GM21423 (cell line): Measurements from ENCODE around the gene ACE.
A peak's percentile ranks its signal among the peaks of the same experiment; 100 is the strongest.

Source experiments
- ATAC-seq: cut with Tn5 transposase; IDR thresholded peaks from one replicate; pipeline ENCODE4 v1.9.1; 2021; ENCODE audit warnings: mild to moderate bottlenecking, moderate library complexity; ENCODE audit not compliant: unreplicated experiment

Gene ACE

DNA sequence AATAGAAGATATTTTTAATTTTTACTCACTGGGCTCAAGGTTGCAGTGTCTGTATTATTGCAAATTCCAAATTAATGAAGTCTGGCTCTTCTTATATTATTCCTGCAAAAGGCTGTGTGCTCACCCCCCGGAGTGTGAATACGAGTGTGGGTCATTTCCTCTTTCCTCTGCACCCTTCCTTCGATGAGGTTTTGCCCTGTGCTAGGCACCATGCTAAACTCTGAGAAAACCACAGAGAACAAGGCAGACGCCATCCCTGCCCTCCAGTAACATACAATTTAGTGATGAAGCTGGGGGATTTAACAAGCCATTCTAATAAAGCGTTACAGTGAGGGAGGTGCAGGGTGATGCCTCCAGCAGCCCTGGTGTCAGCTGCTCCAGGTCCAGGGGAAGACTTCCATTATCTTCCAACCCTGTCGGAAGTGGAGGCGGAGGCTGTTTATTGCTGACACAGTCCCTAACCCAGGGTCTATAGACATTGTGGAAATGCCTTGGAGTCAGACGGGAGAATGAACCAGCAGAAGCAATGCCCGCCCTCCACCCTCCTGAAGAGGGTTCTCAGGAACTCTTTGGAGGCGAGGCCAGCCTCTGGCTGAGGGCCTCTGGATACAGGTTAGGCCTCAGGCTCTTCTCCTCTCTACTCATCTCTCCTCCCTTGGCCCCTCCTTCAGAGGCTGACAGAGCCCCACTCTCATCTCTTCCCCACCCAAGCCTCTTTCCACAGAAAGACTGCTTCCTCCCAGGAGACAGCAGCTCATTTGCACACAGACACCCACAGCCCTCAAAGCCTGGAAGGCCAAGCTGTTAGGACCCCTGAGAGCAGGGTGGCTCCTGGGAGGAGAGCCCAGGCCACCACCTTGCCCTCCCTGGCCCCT is 2.0 kb upstream of the ACE start:
- ATAC-seq, result no peak

GRCh38 chr17:63475491-63476412 is 1.1 kb upstream of the ACE start:
- ATAC-seq, result no peak

DNA sequence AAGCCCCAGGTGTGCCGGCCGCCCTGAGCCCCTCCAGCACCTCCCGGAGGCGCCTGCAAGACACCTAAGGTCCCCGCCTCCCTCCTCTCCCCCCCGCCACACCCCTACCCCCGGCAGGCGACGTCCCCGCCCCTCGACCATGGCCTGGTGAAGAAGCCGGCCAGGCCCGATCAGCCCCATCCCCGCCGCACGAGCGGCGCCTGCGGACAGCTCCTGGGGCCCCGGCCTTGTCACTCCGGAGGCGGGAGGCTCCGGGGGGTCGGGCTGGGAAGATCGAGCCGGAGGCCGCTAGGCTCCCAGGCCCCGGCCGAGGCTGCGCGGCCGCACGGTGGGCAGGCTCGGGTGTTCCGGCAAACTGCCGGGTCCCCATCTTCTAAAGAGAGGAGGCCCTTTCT is 405 bp upstream of the ACE start:
- ATAC-seq, result no peak

- ATAC-seq, result no peak
These were observed 899 bp downstream of the ACE start for GRCh38 chr17:63477480-63478440.

DNA sequence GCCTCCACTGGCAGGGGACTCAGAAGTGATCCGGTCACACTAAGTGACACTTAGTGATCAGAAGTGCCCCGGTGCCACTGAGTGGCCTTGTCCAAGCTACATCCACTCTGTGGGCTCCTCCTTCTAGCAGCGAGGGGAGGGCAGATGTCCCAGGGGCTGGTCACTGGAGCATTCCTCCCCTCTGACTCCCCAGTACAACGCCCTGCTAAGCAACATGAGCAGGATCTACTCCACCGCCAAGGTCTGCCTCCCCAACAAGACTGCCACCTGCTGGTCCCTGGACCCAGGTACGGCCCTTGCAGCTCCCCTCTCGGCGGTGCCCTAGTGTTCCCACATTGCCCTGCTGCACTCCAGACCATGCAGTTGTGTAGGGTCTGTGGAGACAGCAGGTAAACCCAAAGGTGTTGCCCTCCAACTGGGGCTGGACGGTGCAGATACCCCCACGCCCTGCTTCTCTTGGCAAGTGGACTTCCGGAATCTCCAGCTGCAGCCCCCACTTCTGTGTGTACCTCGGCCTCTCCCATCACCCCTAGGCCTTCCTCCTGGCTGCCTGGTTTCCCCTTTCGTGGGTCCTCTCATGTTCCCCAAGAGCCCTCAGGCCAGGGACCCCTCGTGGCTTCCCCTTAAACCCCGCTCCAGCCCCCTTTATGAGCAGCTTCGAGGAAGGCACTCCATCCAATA is 2.1 kb downstream of the ACE start:
- peak; percentile 64 for ATAC-seq

GRCh38 chr17:63479495-63480184 is 2.8 kb downstream of the ACE start:
- ATAC-seq, result no peak

GRCh38 chr17:63480192-63480784 is 3.4 kb downstream of the ACE start:
- ATAC-seq, result no peak

DNA sequence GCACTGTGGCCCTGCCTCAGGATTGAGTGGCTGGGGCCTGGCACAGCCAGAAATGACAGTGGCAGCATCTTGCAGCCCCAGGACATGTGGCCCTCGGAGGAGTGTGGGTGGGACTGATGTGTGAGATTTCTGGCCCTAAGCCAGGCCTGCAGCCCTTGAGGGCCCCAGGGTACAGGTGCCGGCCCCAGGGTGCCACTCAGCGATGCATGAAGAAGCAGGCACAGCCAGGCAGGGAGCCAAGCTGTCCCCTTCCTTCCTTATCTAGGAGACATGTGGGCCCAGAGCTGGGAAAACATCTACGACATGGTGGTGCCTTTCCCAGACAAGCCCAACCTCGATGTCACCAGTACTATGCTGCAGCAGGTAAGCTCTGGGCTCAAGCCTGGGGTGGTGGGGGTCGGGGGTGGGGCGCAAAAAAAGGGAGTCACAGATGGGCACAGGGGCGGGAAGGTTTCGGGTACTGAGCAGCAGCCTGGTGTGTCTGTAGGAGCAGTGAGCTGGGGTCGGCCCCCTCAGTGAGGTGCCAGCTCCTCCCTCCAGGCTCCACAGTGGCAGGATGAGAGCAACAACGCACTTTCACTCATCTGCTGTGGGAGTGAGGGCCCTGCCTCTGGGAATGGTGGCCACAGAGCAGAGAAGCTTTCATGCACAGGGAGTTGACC is 4.1 kb downstream of the ACE start:
- no peak for ATAC-seq

- ATAC-seq, result no peak
These were observed 4.6 kb downstream of the ACE start for GRCh38 chr17:63481488-63481870.

- ATAC-seq, result no peak
These were observed 5.6 kb downstream of the ACE start for GRCh38 chr17:63482509-63482908.

DNA sequence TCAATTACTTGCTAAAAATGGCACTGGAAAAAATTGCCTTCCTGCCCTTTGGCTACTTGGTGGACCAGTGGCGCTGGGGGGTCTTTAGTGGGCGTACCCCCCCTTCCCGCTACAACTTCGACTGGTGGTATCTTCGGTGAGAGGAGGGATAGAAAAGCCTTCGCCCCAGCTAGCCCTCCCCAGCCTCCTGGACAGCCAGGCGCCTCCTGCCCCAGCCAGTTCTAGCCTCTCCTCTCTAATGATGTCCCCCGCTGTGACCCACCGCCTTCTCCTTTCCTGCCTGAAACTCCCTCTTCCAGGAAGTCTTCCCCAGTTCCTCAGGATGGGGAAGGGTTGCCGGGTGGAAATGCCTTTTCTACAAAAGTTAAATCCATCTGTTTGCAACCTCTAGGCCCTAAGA is 6.2 kb downstream of the ACE start:
- ATAC-seq, result no peak

- ATAC-seq, result no peak
These were observed 7.1 kb downstream of the ACE start for GRCh38 chr17:63483655-63484575.

DNA sequence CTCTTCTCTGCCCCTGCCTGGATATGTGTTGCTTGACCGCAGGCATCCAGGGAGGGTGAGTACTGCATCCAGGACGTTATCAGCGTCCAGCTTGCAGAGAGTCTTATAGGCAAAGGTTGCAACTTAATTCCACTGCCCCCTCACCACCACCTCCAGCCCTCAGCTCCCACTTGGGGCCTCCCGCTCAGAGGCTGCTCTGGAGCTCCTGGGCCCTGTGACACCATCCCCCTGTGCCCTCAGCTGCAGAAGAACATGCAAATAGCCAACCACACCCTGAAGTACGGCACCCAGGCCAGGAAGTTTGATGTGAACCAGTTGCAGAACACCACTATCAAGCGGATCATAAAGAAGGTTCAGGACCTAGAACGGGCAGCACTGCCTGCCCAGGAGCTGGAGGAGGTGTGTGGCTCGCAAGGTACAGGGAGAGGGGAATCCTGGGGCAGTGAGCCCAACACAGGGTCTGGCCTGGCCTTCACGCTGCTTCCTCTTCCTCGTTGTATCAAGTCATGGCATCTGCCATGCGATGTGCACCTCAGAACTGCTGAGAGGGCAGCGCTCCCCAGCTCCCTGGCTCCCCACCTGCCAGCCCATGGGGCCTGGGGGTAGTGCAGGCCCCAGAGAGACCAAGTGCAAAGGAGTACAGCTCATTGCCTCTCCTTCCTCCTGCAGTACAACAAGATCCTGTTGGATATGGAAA is 9.6 kb downstream of the ACE start:
- ATAC-seq, result no peak

- no peak for ATAC-seq
These were observed 10.1 kb downstream of the ACE start for GRCh38 chr17:63487014-63487339.

- ATAC-seq, result no peak
These were observed 12.0 kb downstream of the ACE start for GRCh38 chr17:63488851-63489250.

GRCh38 chr17:63489291-63489690 is 12.4 kb downstream of the ACE start:
- ATAC-seq, result no peak

DNA sequence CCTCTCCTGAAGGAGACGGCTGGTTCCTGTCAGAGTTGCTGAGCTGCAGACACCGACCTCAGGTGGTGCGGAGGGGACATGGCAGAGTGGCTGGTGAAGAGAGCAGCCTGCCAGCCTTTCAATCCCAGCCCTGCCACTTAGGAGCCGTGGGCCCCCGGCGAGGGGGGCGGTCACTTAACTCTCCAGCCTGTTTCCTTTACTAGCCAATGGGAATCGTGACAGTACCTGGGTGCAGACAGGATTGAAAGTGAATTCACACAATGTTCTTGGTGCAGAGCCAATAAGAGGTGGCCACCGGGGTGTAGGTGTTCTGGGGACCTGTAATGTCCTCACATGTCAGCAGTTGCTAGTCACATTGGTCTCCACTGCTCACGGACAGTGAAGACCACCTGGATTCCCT is 13.5 kb downstream of the ACE start:
- ATAC-seq, result no peak
